HAP-1 (cell line): ENCODE data around the gene SLC16A2.

Experiments used
- DNase-seq, 2 experiments: peaks; one replicate each; pipeline ENCODE4 v3.0.0-alpha.2; 2016 to 2020; ENCODE audit warnings: low spot score in 2 of 2
- H3K27me3 ChIP-seq: fragments of 250-450 bp; sonication (Bioruptor Pico); 2 replicates; pipeline ENCODE4 v1.5.1; 2020; ENCODE audit warnings: low read depth, mild to moderate bottlenecking, moderate library complexity
- H3K36me3 ChIP-seq: fragments of 250-450 bp; sonication (Bioruptor Pico); replicated peaks from 2 replicates; pipeline ENCODE4 v1.5.1; 2020; ENCODE audit warnings: mild to moderate bottlenecking
- H3K4me1 ChIP-seq: fragments of 250-450 bp; sonication (Bioruptor Pico); 2 replicates; pipeline ENCODE4 v1.5.1; 2020; ENCODE audit warnings: mild to moderate bottlenecking
- H3K4me3 ChIP-seq: fragments of 250-450 bp; sonication (Bioruptor Pico); 2 replicates; pipeline ENCODE4 v1.5.1; 2020; ENCODE audit warnings: mild to moderate bottlenecking, moderate library complexity
- H3K9me3 ChIP-seq: fragments of 250-450 bp; sonication (Bioruptor Pico); 2 replicates; pipeline ENCODE4 v1.5.1; 2020; ENCODE audit warnings: mild to moderate bottlenecking, moderate library complexity
- in situ Hi-C: fragments of 300-500 bp; cut with MboI; formaldehyde crosslinking; loops from 3 replicates; pipeline ENCODE4 v1.14.3; 2020; ENCODE audit warnings: low sequenced_read_pairs, inconsistent platforms, mixed read lengths

Gene SLC16A2

GRCh38 chrX:74423289-74423998 lies 2.2 kb downstream of the SLC16A2 start:
- H3K4me3 ChIP-seq = no peak overlapping the region
- H3K36me3 ChIP-seq = no peaks in the 10 kb centered on the region
- DNase-seq = no peak
- in situ Hi-C loops = no loop called here
- H3K4me1 ChIP-seq = no peaks in the 10 kb centered on the region
- H3K27me3 ChIP-seq = no peaks in the 10 kb centered on the region
- no peaks in the 10 kb centered on the region for H3K9me3 ChIP-seq

- in situ Hi-C loops = no loop called here
Measured at GRCh38 chrX:74426071-74426470, 4.8 kb downstream of the SLC16A2 start.

GRCh38 chrX:74426615-74427014 lies 5.3 kb downstream of the SLC16A2 start:
- Histone ChIP-seq H3K4me1 (no peaks in the 10 kb centered on the region), H3K27me3 (no peaks in the 10 kb centered on the region), H3K4me3 (no peak overlapping the region), H3K36me3 (no peaks in the 10 kb centered on the region), H3K9me3 (no peaks in the 10 kb centered on the region)
- in situ Hi-C loops = no loop called here
- no peak for DNase-seq

More at GRCh38 chrX:74426071-74426470, 4.8 kb downstream of the SLC16A2 start:
- no peak overlapping the region for H3K4me3 ChIP-seq
- H3K27me3 ChIP-seq = no peaks in the 10 kb centered on the region
- no peak for DNase-seq
- H3K9me3 ChIP-seq = no peaks in the 10 kb centered on the region
- H3K4me1 ChIP-seq = no peaks in the 10 kb centered on the region
- H3K36me3 ChIP-seq = no peaks in the 10 kb centered on the region

GRCh38 chrX:74431797-74432196 lies 10.5 kb downstream of the SLC16A2 start:
- in situ Hi-C loops = no loop called here
- no peak overlapping the region for H3K4me3 ChIP-seq
- DNase-seq = no peak
- no peaks in the 10 kb centered on the region for H3K4me1 ChIP-seq
- H3K9me3 ChIP-seq = no peaks in the 10 kb centered on the region
- H3K27me3 ChIP-seq = no peaks in the 10 kb centered on the region
- no peaks in the 10 kb centered on the region for H3K36me3 ChIP-seq

GRCh38 chrX:74434336-74434735 lies 13.0 kb downstream of the SLC16A2 start:
- no peaks in the 10 kb centered on the region for H3K27me3 ChIP-seq
- no peaks in the 10 kb centered on the region for H3K9me3 ChIP-seq
- H3K36me3 ChIP-seq = no peaks in the 10 kb centered on the region
- H3K4me3 ChIP-seq = no peak overlapping the region
- in situ Hi-C loops = no loop called here
- no peak for DNase-seq
- no peaks in the 10 kb centered on the region for H3K4me1 ChIP-seq

- in situ Hi-C loops = no loop called here
- H3K4me1 ChIP-seq = no peaks in the 10 kb centered on the region
- DNase-seq = no peak
- no peaks in the 10 kb centered on the region for H3K36me3 ChIP-seq
- no peaks in the 10 kb centered on the region for H3K9me3 ChIP-seq
- H3K4me3 ChIP-seq = no peak overlapping the region
- no peaks in the 10 kb centered on the region for H3K27me3 ChIP-seq
Measured at GRCh38 chrX:74437530-74437929, 16.2 kb downstream of the SLC16A2 start.

- H3K4me3 ChIP-seq = no peak overlapping the region
Measured at GRCh38 chrX:74438764-74439163, 17.5 kb downstream of the SLC16A2 start.

GRCh38 chrX:74445099-74445498 lies 23.8 kb downstream of the SLC16A2 start:
- in situ Hi-C loops = no loop called here
- H3K36me3 ChIP-seq = no peaks in the 10 kb centered on the region
- no peaks in the 10 kb centered on the region for H3K27me3 ChIP-seq
- H3K4me1 ChIP-seq = no peaks in the 10 kb centered on the region
- DNase-seq = no peak
- no peak overlapping the region for H3K4me3 ChIP-seq
- H3K9me3 ChIP-seq = no peaks in the 10 kb centered on the region

More at GRCh38 chrX:74438764-74439163, 17.5 kb downstream of the SLC16A2 start:
- DNase-seq = no peak
- no peaks in the 10 kb centered on the region for H3K4me1 ChIP-seq
- H3K36me3 ChIP-seq = no peaks in the 10 kb centered on the region
- no peaks in the 10 kb centered on the region for H3K27me3 ChIP-seq
- in situ Hi-C loops = no loop called here
- H3K9me3 ChIP-seq = no peaks in the 10 kb centered on the region

GRCh38 chrX:74446876-74447275 lies 25.6 kb downstream of the SLC16A2 start:
- no peak overlapping the region for H3K4me3 ChIP-seq
- no peaks in the 10 kb centered on the region for H3K9me3 ChIP-seq
- no peak for DNase-seq
- H3K36me3 ChIP-seq = no peaks in the 10 kb centered on the region
- no peaks in the 10 kb centered on the region for H3K27me3 ChIP-seq
- H3K4me1 ChIP-seq = no peaks in the 10 kb centered on the region
- in situ Hi-C loops = no loop called here

- H3K27me3 ChIP-seq = no peaks in the 10 kb centered on the region
- in situ Hi-C loops = no loop called here
- no peak overlapping the region for H3K4me3 ChIP-seq
- no peaks in the 10 kb centered on the region for H3K4me1 ChIP-seq
- no peaks in the 10 kb centered on the region for H3K9me3 ChIP-seq
- H3K36me3 ChIP-seq = no peaks in the 10 kb centered on the region
- no peak for DNase-seq
Measured at GRCh38 chrX:74448669-74449068, 27.4 kb downstream of the SLC16A2 start.

GRCh38 chrX:74449322-74449936 lies 28.1 kb downstream of the SLC16A2 start:
- in situ Hi-C loops = no loop called here
- H3K36me3 ChIP-seq = no peaks in the 10 kb centered on the region
- no peaks in the 10 kb centered on the region for H3K9me3 ChIP-seq
- no peak for DNase-seq
- H3K4me3 ChIP-seq = no peak overlapping the region
- no peaks in the 10 kb centered on the region for H3K27me3 ChIP-seq
- H3K4me1 ChIP-seq = no peaks in the 10 kb centered on the region

GRCh38 chrX:74449937-74450330 lies 28.6 kb downstream of the SLC16A2 start:
- no peaks in the 10 kb centered on the region for H3K27me3 ChIP-seq
- DNase-seq = no peak
- in situ Hi-C loops = no loop called here
- H3K4me3 ChIP-seq = no peak overlapping the region
- no peaks in the 10 kb centered on the region for H3K9me3 ChIP-seq
- no peaks in the 10 kb centered on the region for H3K4me1 ChIP-seq
- no peaks in the 10 kb centered on the region for H3K36me3 ChIP-seq

GRCh38 chrX:74450803-74451449 lies 29.6 kb downstream of the SLC16A2 start:
- no peak for DNase-seq
- in situ Hi-C loops = no loop called here
- H3K27me3 ChIP-seq = no peaks in the 10 kb centered on the region
- H3K36me3 ChIP-seq = no peaks in the 10 kb centered on the region
- H3K9me3 ChIP-seq = no peaks in the 10 kb centered on the region
- H3K4me3 ChIP-seq = no peak overlapping the region
- no peaks in the 10 kb centered on the region for H3K4me1 ChIP-seq

GRCh38 chrX:74451450-74452198 lies 30.3 kb downstream of the SLC16A2 start:
- H3K27me3 ChIP-seq = no peaks in the 10 kb centered on the region
- H3K4me1 ChIP-seq = no peaks in the 10 kb centered on the region
- H3K4me3 ChIP-seq = no peak overlapping the region
- in situ Hi-C loops = no loop called here
- no peaks in the 10 kb centered on the region for H3K36me3 ChIP-seq
- H3K9me3 ChIP-seq = no peaks in the 10 kb centered on the region
- DNase-seq = no peak
